Myocyte (in vitro differentiated cells): Measurements from ENCODE around the gene ADGRD1. TPM values are rescaled to one million over a fixed set of nuclear protein-coding genes. Genes with fewer than 3 reads are reported as not detected.
"Not testable (repeated sequence)": the region's sequence is repeated elsewhere in the genome, so short reads cannot be mapped to it uniquely, and the experiment has no call there.

Experiments used
- DNase-seq: peaks from one replicate; pipeline ENCODE4 v3.0.0-alpha.2; 2012; ENCODE audit warnings: low read depth
- total RNA-seq: library from RNA; depleted of rRNA; stranded (reverse); fragments of >200 nt; gene quantifications from 2 replicates; pipeline ENCODE4 v1.2.3, GENCODE V29; 2014

ADGRD1 gene
- total RNA-seq, 1 donor from 2014 or later = 0.32 TPM

GRCh38 chr12:131067981-131068851 lies 114.5 kb downstream of the ADGRD1 start:
- DNase-seq = no peak

- DNase-seq = not testable (repeated sequence)
Measured at GRCh38 chr12:131068926-131069720, 115.4 kb downstream of the ADGRD1 start.

- not testable (repeated sequence) for DNase-seq
Measured at GRCh38 chr12:131070136-131070535, 116.4 kb downstream of the ADGRD1 start.

GRCh38 chr12:131070668-131071067 lies 117.0 kb downstream of the ADGRD1 start:
- DNase-seq = not testable (repeated sequence)

- not testable (repeated sequence) for DNase-seq
Measured at GRCh38 chr12:131071234-131071820, 117.6 kb downstream of the ADGRD1 start.

- DNase-seq = not testable (repeated sequence)
Measured at GRCh38 chr12:131071950-131072349, 118.2 kb downstream of the ADGRD1 start.

- DNase-seq = no peak
Measured at GRCh38 chr12:131072451-131073230, 118.9 kb downstream of the ADGRD1 start.

- no peak for DNase-seq
Measured at GRCh38 chr12:131074221-131075083, 120.7 kb downstream of the ADGRD1 start.

GRCh38 chr12:131075194-131075593 lies 121.5 kb downstream of the ADGRD1 start:
- no peak for DNase-seq

GRCh38 chr12:131075611-131076010 lies 121.9 kb downstream of the ADGRD1 start:
- no peak for DNase-seq

GRCh38 chr12:131076296-131076695 lies 122.6 kb downstream of the ADGRD1 start:
- DNase-seq = no peak

- no peak for DNase-seq
Measured at GRCh38 chr12:131076791-131077747, 123.4 kb downstream of the ADGRD1 start.

- DNase-seq = no peak
Measured at GRCh38 chr12:131077931-131078391, 124.3 kb downstream of the ADGRD1 start.

GRCh38 chr12:131082290-131083194 lies 128.8 kb downstream of the ADGRD1 start:
- DNase-seq = no peak

- no peak for DNase-seq
Measured at GRCh38 chr12:131084341-131085011, 130.8 kb downstream of the ADGRD1 start.

GRCh38 chr12:131085125-131085815 lies 131.6 kb downstream of the ADGRD1 start:
- DNase-seq = no peak
